A549 (cell line): ENCODE results near the gene FGF1. TPM values are rescaled to one million over a fixed set of nuclear protein-coding genes. Genes with fewer than 3 reads are reported as not detected.

Experiments
- ATAC-seq, 2 experiments: fragments of 200-7000 bp in 1 of 2; fragments of >200 bp in 1 of 2; cut with Nextera tagmentation in 1 of 2; cut with Tn5 transposase in 1 of 2; 3 replicates each; pipeline versions ENCODE4 v1.8.0 to v1.9.1; 2018 to 2020; ENCODE audit warnings: mild to moderate bottlenecking in 1 of 2, moderate library complexity in 1 of 2
- CTCF ChIA-PET: fragments of 300-600 bp; sonication (Branson Sonifier 250); formaldehyde crosslinking; extraction: SDS; loops from one replicate; lab custom pipeline; 2021; ENCODE audit warnings: antibody characterized with exemption, inconsistent platforms; lab: Yijun Ruan, JAX
- POLR2A ChIA-PET: fragments of 350-600 bp; formaldehyde crosslinking; extraction: SDS; loops from one replicate; lab custom pipeline; 2021; ENCODE audit warnings: antibody characterized with exemption, inconsistent platforms; lab: Yijun Ruan, JAX
- DNase-seq, 2 experiments: peaks; one replicate each; pipeline versions ENCODE4 v3.0.0 to v3.0.0-alpha.2; 2011 to 2016; ENCODE audit warnings: low read depth in 1 of 2, low spot score in 1 of 2
- FAIRE-seq: peaks from 2 replicates; lab custom pipeline; 2011; peaks lifted over from hg19 to GRCh38; lab: Jason Lieb, UNC
- H3K27ac ChIP-seq, 2 experiments: fragments of >200 bp; sonication (Bioruptor Twin); formaldehyde crosslinking; 3 replicates each; pipeline ENCODE4 v1.5.1; 2016 to 2017
- H3K4me1 ChIP-seq: fragments of >200 bp; sonication (Bioruptor Twin); formaldehyde crosslinking; 3 replicates; pipeline ENCODE4 v1.6.1; 2016
- H3K4me2 ChIP-seq: fragments of >200 bp; sonication (Bioruptor Twin); formaldehyde crosslinking; 3 replicates; pipeline ENCODE4 v1.6.1; 2016
- H3K4me3 ChIP-seq: fragments of >200 bp; sonication (Bioruptor Twin); formaldehyde crosslinking; 3 replicates; pipeline ENCODE4 v1.5.1; 2016
- H3K9me3 ChIP-seq: fragments of >200 bp; sonication (Bioruptor Twin); formaldehyde crosslinking; 3 replicates; pipeline ENCODE4 v1.6.1; 2016
- CBX2 ChIP-seq: fragments of 200-600 bp; sonication (generic); IDR thresholded peaks from 2 replicates; pipeline ENCODE4 v1.6.1; 2016; ENCODE audit warnings: low read depth, mild to moderate bottlenecking, borderline replicate concordance
- CBX8 ChIP-seq: fragments of 200-600 bp; sonication (generic); IDR thresholded peaks from 2 replicates; pipeline ENCODE4 v1.6.1; 2016
- ELK1 ChIP-seq: fragments of 150-350 bp; IDR thresholded peaks from 2 replicates; pipeline ENCODE4 v1.6.1; 2014; ENCODE audit warnings: low read depth, mild to moderate bottlenecking, low read length
- EP300 ChIP-seq, 2 experiments: fragments of >200 bp; sonication (Bioruptor Twin); formaldehyde crosslinking; IDR thresholded peaks; 2 replicates in 1 of 2; 3 replicates in 1 of 2; pipeline ENCODE4 v1.6.1; 2016 to 2017
- ESRRA ChIP-seq: fragments of 150-350 bp; IDR thresholded peaks from 2 replicates; pipeline ENCODE4 v1.6.1; 2014; ENCODE audit warnings: mild to moderate bottlenecking, low read length, borderline replicate concordance
- FOSL2 ChIP-seq, 2 experiments: fragments of 450-650 bp in 1 of 2; fragments of >200 bp in 1 of 2; sonication (Bioruptor Twin) in 1 of 2; formaldehyde crosslinking; IDR thresholded peaks; 2 replicates each; pipeline versions ENCODE4 v1.5.0 to v1.6.1; 2016 to 2020; ENCODE audit warnings: mild to moderate bottlenecking in 1 of 2, moderate library complexity in 1 of 2
- FOXS1 ChIP-seq: fragments of 250-450 bp; sonication (Bioruptor Pico); IDR thresholded peaks from 2 replicates; pipeline ENCODE4 v1.5.0; 2020; ENCODE audit warnings: mild to moderate bottlenecking, moderate library complexity
- HEYL ChIP-seq: fragments of 250-450 bp; sonication (Bioruptor Pico); IDR thresholded peaks from 2 replicates; pipeline ENCODE4 v1.8.0; 2021; ENCODE audit warnings: mild to moderate bottlenecking, moderate library complexity
- HMGXB4 ChIP-seq: fragments of 250-450 bp; sonication (Bioruptor Pico); IDR thresholded peaks from 2 replicates; pipeline ENCODE4 v1.5.0; 2021; ENCODE audit warnings: mild to moderate bottlenecking, moderate library complexity, borderline replicate concordance
- HOXA7 ChIP-seq: fragments of 250-450 bp; sonication (Bioruptor Pico); IDR thresholded peaks from 2 replicates; pipeline ENCODE4 v1.5.0; 2020; ENCODE audit warnings: mild to moderate bottlenecking, moderate library complexity
- JUN ChIP-seq, 2 experiments: fragments of >200 bp; sonication (Bioruptor Twin); formaldehyde crosslinking; IDR thresholded peaks; 2 replicates in 1 of 2; 3 replicates in 1 of 2; pipeline ENCODE4 v1.6.1; 2016 to 2017
- MAFK ChIP-seq: fragments of 450-650 bp; IDR thresholded peaks from 2 replicates; pipeline ENCODE4 v1.6.1; 2014; ENCODE audit not compliant: partially characterized antibody
- MYC ChIP-seq: IDR thresholded peaks from 2 replicates; pipeline ENCODE4 v1.6.1; 2012; ENCODE audit warnings: mild to moderate bottlenecking, inconsistent platforms, low read length, improper control_type of control experiment, borderline replicate concordance
- PHF8 ChIP-seq: fragments of 200-600 bp; sonication (generic); IDR thresholded peaks from 2 replicates; pipeline ENCODE4 v1.6.1; 2016; ENCODE audit warnings: low read depth, mild to moderate bottlenecking, antibody characterized with exemption, moderate library complexity, borderline replicate concordance
- POLR2AphosphoS2 ChIP-seq: conservative IDR thresholded peaks from 2 replicates; pipeline ENCODE4 v1.6.1; 2012; ENCODE audit warnings: low read length, improper control_type of control experiment, inconsistent platforms
- RAD21 ChIP-seq, 2 experiments: fragments of >200 bp in 1 of 2; sonication (Bioruptor Twin) in 1 of 2; formaldehyde crosslinking in 1 of 2; IDR thresholded peaks in 1 of 2; conservative IDR thresholded peaks in 1 of 2; 2 replicates in 1 of 2; 3 replicates in 1 of 2; pipeline ENCODE4 v1.6.1; 2012 to 2018; ENCODE audit warnings: inconsistent platforms in 1 of 2
- RARB ChIP-seq: fragments of 250-450 bp; sonication (Bioruptor Pico); IDR thresholded peaks from 2 replicates; pipeline ENCODE4 v1.8.0; 2021; ENCODE audit warnings: mild to moderate bottlenecking, moderate library complexity
- REST ChIP-seq: fragments of 200-600 bp; sonication (generic); IDR thresholded peaks from 2 replicates; pipeline ENCODE4 v1.6.1; 2016; ENCODE audit warnings: antibody characterized with exemption, mild to moderate bottlenecking, moderate library complexity
- RFX5 ChIP-seq: fragments of 450-650 bp; IDR thresholded peaks from 2 replicates; pipeline ENCODE4 v1.7.1; 2014; ENCODE audit warnings: antibody characterized with exemption, mild to moderate bottlenecking, moderate library complexity
- TP53 ChIP-seq: fragments of 250-450 bp; sonication (Bioruptor Pico); IDR thresholded peaks from 2 replicates; pipeline ENCODE4 v1.5.0; 2021; ENCODE audit warnings: mild to moderate bottlenecking, moderate library complexity
- USF2 ChIP-seq: fragments of 450-650 bp; IDR thresholded peaks from 2 replicates; pipeline ENCODE4 v1.6.1; 2014; ENCODE audit warnings: antibody characterized with exemption
- ZSCAN20 ChIP-seq: fragments of 250-450 bp; sonication (Bioruptor Pico); IDR thresholded peaks from 2 replicates; pipeline ENCODE4 v1.8.0; 2022; ENCODE audit warnings: mild to moderate bottlenecking, moderate library complexity
- WGBS: methylation state at CpG from one replicate; pipeline ENCODE4 v1.1.6; 2017; ENCODE audit errors: missing lambda C conversion rate; 5-methylcytosine and 5-hydroxymethylcytosine counted together
- polyA plus RNA-seq, 4 experiments: library from polyadenylated mRNA; depleted of rRNA in 3 of 4; stranded (reverse); fragments of >200 nt; fragmentation: RNase III in 1 of 4; extraction: RNeasy Plus Mini Kit Qiagen cat#74134 plus additional on column Dnase treatment in 1 of 4; gene quantifications; 2 replicates in 3 of 4; 3 replicates in 1 of 4; pipeline ENCODE4 v1.2.3, GENCODE V29; 2011 to 2017
- TF ChIP-seq, protein P1 (sequence below): IDR thresholded peaks from 2 replicates; pipeline ENCODE4 v1.6.1; 2012
- TF ChIP-seq, protein P2 (sequence below): fragments of 250-450 bp; sonication (Bioruptor Pico); IDR thresholded peaks from 2 replicates; pipeline ENCODE4 v1.5.0; 2020; ENCODE audit warnings: low read depth, mild to moderate bottlenecking, moderate library complexity

FGF1 gene
- polyA plus RNA-seq, 2 of the 4 experiments (the other 2 are of a cell fraction) = 0.05 to 0.40 TPM

DNA sequence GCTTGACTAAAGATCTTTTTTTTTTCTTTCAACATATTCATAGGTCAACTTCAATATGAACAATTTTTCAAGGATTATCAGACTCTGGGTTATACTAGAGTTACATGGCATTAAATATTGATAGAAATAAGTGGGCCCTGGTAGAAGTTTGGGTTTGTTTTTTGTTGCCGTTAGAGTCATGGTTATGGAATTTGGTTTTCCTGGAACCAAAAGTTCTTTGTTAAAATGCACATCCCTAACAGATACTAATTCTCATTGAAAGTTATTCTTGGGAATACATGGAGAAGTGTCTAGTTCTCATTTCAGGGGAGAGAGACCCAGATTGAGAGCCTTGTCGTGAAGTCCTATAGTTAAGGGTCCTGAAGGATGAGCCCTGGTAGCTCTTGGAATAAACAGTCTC, 124.9 kb downstream of the FGF1 start:
- WGBS = 63% methylated on average over 2 of the region's 2 CpGs
- FAIRE-seq (no peak), ATAC-seq (no peak), DNase-seq (no peak)
- POLR2A ChIA-PET = no interaction called here
- no peaks in the 10 kb centered on the region for H3K4me1 ChIP-seq
- CTCF ChIA-PET = interaction anchor here (3.7 kb wide), 1 partner anchor 13 kb away, joined by 16 read pairs; no protein-coding TSS in a partner anchor
- no peak overlapping the region for H3K27ac ChIP-seq
- no peak overlapping the region for H3K4me2 ChIP-seq
- no peak overlapping the region for H3K4me3 ChIP-seq
- TF ChIP-seq ELK1 (no peak), RFX5 (no peak), MAFK (no peak), REST (no peak), ZSCAN20 (CRISPR knock-in tag) (no peak), TP53 (CRISPR knock-in tag) (no peak), USF2 (no peak), CBX8 (no peak), EP300 (IDR thresholded peaks at IDR 0.05) (no peak), CBX2 (no peak)
- TF ChIP-seq, protein P1, sequence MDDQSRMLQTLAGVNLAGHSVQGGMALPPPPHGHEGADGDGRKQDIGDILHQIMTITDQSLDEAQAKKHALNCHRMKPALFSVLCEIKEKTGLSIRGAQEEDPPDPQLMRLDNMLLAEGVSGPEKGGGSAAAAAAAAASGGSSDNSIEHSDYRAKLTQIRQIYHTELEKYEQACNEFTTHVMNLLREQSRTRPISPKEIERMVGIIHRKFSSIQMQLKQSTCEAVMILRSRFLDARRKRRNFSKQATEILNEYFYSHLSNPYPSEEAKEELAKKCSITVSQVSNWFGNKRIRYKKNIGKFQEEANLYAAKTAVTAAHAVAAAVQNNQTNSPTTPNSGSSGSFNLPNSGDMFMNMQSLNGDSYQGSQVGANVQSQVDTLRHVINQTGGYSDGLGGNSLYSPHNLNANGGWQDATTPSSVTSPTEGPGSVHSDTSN = no peak
- TF ChIP-seq, all 56 proteins: peak for 0
- no peaks in the 10 kb centered on the region for H3K9me3 ChIP-seq

DNA sequence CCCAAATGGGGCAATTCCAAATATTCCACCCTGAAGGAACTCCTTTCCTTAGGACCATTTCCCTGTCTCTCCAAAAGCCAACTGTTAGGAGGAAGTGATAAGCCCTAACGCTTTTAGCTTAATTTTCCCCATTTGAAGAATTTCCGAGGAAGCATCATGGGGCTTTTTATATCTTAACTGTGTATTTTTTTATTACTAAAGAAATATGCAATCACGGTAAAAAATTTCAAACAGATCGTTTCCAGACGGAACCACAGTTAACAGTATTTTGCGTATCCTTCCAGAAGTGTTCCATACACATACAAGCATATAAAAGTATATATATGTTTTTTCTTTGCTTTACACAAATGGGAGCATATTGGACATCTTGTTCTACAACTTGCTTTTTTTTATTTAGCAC, 133.8 kb downstream of the FGF1 start:
- no peak for TF ChIP-seq RAD21 (conservative IDR thresholded peaks at IDR 0.05 in 1 of 2, IDR thresholded peaks at IDR 0.05 in 1 of 2)
- no peak for TF ChIP-seq HMGXB4
- TF ChIP-seq HOXA7 (CRISPR knock-in tag) = no peak
- no peak for TF ChIP-seq FOXS1
- no peak for TF ChIP-seq ELK1
- TF ChIP-seq HEYL (CRISPR knock-in tag) = no peak
- no peak for TF ChIP-seq JUN (IDR thresholded peaks at IDR 0.05)
- no peak for TF ChIP-seq ESRRA
- TF ChIP-seq, protein P2, sequence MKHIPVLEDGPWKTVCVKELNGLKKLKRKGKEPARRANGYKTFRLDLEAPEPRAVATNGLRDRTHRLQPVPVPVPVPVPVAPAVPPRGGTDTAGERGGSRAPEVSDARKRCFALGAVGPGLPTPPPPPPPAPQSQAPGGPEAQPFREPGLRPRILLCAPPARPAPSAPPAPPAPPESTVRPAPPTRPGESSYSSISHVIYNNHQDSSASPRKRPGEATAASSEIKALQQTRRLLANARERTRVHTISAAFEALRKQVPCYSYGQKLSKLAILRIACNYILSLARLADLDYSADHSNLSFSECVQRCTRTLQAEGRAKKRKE (CRISPR knock-in tag) = no peak
- TF ChIP-seq FOSL2 (IDR thresholded peaks at IDR 0.05) = no peak
- TF ChIP-seq FOSL2 (CRISPR knock-in tag; IDR thresholded peaks at IDR 0.05) = no peak
- no peak for TF ChIP-seq POLR2AphosphoS2
- TF ChIP-seq MYC = no peak
- no peak for TF ChIP-seq ZSCAN20 (CRISPR knock-in tag)
- TF ChIP-seq RFX5 = no peak
- no peak for TF ChIP-seq PHF8
- no peak for TF ChIP-seq RARB (CRISPR knock-in tag)
- DNase-seq (no peak), FAIRE-seq (no peak), ATAC-seq (no peak)
- no peak overlapping the region for H3K4me3 ChIP-seq
- 69% methylated on average over 6 of the region's 6 CpGs for WGBS
- ChIA-PET CTCF (interaction anchor here (0.7 to 1.8 kb wide), 3 partner anchors 401 to 888 kb away, joined by 3 to 6 read pairs (median 3); no protein-coding TSS in a partner anchor), POLR2A (no interaction called here)
- H3K4me2 ChIP-seq = no peak overlapping the region
- H3K4me1 ChIP-seq = no peaks in the 10 kb centered on the region
- H3K27ac ChIP-seq = no peak overlapping the region
- no peaks in the 10 kb centered on the region for H3K9me3 ChIP-seq
